NCI-H2196 treated with DMSO at 0.1 percent for 48 hours (cell line): ENCODE measurements around the gene C16orf74.

ENCODE experiments used
- DNase-seq: peaks from one replicate; lab custom pipeline; 2025; ENCODE audit not compliant: unreplicated experiment; lab: John Stamatoyannopoulos, UW

Gene C16orf74

DNA sequence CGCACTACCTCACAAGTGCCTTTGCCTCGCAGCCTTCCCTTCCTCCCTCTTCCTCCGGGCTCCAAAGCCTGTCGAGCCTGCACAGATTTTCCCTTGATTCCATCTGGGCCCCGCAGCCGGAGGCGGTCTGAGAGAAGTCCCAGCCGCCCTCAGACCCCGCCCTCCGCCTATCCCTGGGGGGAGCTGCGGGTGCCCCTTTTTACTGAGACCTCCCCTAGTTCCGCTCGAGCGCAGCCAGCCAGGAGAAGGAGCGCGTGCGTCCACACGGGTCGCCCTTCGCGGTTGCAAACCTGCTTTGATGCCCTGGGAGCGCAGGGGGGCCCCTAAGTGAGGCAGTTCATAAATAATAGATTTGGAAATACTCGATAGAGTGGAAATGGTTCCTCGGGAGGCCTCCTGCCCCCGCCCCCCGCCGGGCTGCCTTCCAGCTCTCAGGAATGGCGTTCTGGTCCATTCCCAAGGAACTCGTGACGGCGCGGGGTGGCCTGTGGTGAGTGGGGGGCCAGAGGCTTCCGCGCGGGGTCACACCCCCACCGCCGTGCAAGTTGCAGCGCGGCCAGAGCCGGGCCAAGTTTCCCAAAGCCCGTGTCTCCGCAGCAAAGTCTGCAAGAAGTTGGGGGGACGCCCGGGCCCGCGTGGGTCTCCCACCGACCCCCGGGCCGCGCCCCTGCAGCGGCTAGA, 610 bp downstream of the C16orf74 start:
- no peak for DNase-seq

DNA sequence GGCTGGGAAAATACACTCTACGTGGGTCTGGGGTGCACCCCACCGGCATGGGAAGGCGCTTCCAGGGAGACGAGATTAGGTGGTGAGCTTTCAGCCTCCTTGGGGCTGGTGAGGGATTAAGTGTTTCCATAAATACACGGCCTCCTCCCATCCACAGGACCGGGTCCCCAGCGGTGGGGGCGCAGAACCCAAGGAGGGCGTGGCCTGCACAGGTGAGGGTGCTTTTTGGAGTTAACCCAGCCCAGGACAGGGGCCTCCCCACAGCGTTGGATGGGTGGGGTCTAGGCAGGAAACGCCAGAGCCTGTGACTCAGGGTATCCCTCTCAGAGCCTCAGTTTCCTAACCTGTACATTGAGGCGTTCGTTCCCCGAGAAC, 1.1 kb downstream of the C16orf74 start:
- no peak for DNase-seq

DNA sequence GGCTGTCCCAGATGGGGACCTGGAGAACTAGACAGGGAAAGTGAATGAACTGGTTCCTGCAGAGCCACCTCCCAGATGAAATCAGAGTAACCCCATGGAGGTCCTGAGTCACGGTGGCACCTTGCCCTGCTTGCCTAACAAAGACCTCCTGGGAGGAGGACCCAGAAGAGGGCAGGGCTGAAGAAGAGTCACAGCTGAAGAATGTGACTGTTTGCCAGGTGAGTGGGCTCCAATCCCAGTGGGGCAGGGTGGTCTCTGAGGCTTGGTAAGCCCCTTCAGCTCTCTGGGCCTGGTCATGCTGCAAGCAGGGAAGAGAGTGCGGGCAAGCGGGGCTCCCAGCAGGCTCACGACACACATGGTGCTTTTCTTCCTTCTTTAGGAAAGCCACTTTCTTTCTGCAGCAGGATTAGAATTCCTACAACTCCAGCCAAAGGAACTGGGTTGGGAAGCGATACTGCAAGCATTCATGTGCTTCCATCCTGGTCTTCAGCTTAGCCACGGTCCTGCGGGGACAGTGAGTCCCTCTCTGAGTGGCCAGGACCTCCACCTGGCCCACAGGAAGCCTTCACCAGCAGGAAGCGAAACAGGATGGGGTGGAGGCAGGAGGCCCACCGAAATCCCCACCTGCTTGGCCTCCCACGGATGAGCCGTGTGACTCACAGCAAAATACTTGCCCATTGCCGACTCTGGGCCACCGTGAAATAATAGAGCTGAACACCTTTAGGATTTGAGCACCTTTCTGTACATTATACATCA, 4.3 kb downstream of the C16orf74 start:
- no peak for DNase-seq

DNA sequence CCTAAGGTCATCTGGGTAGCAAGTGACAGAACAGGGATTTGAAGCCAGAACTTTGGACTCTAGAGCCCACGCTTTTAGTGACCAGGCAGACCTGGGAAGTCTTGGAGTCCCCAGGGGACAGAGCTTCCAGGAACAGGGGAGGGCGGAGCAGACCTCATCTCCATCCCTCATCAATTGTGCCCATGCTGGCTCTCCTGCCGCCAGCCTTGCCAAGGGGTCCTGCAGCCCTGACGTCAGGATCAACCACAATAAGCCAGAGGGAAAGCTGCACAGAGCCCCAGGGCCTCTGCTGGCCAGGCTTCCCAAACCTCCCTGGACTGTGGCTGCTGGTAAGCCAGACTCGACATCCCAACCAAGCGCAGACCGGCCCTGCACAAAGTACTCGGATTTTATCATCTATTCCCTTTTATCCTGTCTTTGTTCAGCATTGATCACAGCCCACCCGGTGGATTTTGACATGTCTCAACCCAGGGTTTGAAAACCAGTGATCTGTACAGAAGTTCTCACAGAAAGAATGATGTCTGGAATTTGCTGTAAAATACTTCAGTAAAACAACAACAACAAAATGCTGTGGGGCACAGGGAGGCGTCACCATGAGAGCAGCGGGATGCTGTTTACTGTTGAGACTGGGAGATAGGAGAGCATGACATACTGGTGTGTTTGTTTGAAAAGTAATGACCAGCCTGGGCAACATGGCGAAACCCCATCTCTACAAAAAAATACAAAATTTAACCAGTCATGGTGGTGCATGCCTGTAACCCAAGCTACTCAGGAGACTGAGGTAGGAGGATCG, 11.8 kb downstream of the C16orf74 start:
- no peak for DNase-seq

DNA sequence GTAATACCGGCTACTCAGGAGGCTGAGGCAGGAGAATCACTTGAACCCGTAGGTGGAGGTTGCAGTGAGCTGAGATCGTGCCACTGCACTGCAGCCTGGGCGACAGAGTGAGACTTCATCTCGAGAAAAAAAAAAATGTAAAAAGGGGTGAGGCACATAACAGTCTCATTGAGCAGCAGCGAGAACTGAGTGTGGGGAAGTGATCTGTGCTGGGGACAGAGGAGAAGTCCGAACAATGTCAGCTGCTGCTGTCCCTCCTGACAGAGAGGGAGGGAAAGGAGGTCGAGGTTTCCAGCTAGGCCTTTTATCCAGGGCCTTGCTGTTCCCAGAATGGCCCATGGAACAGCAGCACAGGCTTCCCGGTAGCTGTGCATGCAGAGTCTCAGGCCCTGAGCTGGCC, 14.0 kb downstream of the C16orf74 start:
- DNase-seq = no peak

DNA sequence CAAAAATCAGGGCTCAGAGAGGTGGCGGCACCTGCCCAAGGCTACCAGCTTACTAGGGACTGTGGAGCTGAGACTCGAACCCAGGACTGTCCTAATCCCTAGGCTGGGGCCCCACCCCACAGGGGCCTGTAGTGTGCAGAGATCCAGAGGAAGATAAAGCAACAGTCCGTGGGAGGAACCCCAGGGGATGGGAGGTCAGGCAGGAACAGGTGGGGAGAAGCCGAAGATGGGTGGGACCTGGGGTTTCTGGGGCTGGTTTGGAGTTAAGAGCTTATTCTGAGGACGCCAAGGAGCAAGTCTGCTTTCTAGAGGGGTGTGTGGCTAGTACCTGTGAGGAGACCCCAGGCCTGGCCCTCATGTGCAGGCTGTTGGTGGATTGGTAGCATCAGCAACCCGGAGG, 14.9 kb downstream of the C16orf74 start:
- no peak for DNase-seq

DNA sequence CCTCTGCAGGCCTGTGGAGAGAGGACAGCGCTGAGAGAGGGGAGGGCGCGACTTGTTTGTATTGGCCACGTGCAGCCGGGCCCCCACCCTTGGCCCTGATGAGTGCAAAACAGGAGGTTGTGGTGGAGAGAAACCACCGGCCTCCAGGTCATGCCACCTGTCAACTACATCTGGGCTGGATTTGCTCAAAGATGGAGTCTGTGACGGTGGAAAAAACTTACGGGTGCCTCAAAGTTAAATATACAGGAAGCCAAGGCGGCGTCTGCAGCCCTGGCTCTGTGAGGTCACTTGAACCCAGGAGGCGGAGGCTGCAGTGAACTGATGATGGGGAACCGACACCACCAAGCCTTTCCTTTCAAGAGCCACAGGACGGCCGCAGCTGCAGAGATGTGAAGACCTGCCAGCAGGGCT, 15.7 kb downstream of the C16orf74 start:
- DNase-seq = no peak

DNA sequence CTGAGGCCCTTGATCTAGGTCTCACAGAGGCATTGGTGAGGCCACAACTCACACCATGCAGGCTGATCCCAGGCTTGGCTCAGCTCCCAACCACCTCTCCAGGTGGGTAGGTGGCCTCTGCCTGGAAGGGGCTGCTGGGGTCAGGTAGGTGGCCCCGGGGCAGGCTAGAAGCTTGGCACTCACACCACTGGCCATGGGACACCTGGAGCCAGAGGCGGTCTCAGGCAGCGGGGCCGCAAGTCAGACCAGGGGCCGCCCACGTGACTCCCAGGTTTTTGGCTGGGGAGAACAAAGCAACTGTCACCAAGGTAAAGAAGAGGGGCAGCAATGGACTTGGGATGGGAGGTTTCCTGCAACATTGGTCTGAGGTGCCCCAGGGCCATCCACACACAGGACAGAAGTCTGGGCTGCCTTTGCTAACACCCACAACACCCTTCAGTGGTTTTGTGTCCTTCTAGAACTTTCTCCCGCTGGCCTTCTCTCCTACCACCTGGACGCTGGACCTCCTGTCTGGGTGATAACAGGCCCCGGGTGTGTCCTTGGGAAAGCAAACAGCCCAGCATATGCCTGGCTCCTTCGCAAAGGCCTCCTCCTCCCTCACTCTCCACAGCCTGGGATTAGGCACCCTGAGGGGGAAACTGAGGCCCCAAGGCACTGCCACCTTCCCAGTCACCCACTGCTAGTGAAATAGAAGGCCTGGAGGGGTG, 16.4 kb downstream of the C16orf74 start:
- DNase-seq = no peak

DNA sequence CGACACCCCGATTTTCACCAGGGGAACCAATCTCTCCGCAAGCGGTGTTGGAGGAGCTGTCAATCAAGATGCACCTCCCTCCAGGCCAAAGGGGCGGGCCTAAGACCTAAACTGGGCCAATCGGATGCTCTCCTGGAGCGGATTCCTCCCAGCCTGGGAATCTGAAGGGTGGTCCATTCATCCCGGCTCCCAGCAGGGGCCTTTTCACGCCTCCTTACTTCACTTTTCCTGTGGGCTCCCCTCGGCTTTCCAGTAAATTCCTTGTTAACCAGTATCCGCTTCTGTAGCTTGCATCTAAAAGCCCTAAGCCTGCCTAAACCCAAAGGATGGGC, 17.1 kb downstream of the C16orf74 start:
- no peak for DNase-seq

DNA sequence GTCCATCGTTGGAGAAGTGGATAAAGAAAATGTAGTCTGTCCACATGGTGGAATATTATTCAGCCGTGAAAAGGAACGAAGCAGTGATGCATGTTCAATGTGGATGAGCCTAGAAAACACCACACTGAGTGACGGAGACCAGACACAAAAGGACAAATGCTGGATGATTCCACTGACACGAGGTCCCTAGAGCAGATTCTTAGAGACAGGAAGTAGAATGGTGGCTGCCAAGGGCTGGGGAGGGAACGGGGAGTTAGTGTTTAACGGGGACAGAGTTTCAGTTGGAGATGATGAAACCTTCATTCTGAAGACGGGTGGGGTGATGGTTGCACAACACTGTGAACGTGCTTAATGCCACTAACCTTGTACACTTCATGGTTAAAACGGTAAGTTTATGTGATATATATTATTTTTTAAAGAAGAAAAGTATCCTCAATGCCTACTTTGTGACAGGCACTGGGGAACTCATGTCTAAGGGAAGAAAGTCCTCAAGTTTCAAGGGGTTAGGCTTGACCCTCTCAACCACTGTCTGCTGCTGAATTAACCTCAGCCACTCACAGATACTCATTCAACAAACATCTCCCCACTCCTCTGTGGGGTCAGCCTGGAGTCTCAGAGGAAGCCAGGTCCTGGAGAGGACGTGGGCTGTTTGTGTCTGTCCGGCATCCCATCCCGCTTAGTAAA, 17.6 kb downstream of the C16orf74 start:
- DNase-seq = no peak

DNA sequence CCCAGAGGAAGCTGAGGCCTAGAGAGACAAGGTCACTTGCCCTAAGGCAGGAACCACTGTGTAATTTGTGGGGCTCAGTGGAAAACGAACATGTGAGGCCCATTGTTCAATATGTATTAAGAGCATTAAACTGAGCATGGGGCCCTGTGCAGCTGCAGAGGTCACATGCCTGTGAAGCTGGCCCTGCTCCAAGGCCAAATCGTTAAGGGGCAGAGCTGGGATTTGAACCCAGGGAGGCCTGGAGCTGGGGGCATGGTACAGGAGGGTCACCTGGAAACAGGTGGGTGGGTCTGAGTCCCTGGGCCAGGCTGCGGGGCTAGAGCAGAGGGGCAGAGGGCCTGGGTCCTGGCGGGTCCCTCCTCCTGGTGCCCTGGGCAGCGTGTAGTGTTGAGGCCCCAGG, 19.7 kb downstream of the C16orf74 start:
- DNase-seq = no peak

DNA sequence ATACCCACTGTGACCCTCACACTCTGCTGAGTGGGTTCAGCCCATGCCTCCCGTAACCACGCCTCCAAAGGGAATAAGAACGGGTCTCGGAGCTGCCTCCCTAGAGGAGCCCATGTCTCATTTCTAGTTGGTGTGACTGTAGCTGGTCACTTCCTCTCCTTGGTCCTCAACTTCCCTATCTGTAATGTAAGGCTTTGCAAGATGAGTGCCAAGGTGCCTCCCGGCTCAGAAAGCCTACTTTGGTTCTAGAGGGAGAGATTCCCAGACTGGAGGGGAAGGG, 20.8 kb downstream of the C16orf74 start:
- DNase-seq = no peak

DNA sequence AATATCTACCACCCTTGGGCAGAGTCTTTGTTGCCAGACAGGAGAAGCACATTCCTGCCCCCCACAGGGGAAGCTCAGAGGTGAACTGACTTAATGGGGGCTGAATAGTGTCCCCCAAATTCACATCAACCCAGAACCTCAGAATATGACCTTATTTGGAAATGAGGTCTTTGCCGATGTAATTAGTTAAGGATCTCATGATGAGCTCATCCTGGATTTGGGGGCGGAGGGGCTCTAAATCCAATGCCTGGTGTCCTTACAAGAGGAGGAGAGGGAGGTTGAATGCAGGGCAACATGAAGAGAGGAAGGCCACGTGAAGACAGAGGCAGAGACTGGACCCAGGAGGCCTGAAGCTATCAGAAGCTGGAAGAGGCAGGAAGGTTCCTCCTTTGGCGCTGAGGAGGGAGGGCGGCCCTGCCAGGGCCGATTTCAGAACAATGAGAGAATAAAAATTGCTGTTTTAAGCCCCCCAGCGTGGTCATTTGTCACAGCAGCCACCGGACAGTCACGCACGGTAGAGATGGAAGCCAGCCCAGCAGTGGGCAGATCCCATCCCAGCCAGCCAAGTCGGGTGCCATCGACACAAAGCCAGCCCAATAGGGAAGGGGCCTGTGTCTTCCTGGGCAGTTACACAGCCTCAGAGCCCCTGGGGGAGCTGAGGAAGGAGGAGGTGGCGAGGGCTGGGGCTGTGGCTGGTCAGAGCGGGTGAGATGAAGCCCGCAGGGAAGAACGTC, 21.3 kb downstream of the C16orf74 start:
- no peak for DNase-seq

DNA sequence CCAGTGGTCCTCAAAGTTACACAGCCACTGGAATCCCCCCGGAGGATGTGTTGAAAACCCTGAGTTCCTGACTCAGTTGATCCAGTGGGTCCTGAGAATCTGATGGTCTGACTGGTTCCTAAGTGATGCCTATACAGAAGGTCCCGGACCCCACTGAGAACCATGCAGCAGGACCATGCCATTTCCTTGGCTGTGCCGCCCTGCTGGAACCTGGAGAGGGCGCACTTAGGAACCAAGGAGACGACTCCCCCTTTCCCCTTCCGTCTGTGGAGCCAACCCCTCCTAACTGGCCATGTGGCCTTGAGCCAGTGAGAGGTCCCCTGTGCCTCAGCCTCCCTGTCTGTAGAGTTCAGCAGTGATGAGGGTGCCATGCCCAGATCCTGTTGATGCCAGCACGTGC, 22.0 kb downstream of the C16orf74 start:
- no peak for DNase-seq

DNA sequence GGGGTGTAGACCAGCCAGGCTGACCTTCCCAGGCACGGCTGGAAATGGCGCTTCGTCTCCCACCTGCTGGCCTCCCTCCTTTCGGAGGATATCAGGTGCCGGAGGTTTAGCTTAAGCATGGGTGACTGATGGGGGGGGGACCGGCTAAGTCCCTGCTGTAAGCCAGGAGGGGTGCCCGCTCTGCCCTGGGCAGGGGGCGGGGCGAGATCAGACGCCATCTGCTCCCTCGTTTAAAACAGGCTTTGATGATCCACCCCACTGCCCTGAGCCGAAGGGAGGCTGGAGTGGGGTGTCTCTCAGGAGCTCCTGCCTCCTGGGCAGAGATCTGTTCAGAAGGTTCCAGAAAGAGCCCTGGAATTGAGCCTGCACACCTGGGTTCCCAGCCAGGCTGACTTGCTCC, 26.0 kb downstream of the C16orf74 start:
- DNase-seq = no peak

DNA sequence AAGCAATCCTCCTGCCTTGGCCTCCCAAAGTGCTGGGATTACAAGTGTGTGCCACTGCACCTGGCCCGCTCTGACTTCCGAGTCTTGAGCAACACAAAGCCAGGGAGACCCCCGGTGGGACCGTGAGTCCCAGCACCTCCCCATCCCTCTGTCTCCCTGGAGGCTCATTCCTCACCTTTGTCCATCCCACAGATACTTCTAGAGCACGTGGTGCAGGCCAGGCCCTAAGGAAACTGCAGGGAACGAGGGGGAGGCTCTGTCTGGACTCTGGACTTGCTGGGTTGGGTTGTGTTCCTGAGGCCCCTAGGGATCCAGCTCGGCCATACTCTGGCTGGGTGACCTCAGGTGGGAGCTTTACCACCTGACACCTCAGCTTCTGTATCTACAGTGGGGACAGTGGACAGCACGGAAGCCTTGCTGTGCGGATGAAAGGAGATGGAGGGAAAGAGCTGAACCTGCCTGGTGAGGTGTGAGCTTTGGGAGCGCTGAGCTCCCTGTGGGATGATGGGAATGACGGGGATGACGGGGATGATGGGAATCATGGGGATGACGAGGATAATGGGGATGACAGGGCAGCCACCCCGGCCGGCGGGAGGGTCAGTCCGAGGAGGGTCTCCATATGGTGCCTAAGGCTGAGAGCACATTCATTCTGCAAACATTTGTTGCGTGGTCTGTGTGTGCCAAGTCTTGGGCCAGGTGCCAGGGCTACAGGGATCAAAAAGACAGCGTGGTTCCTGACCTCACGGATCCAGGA, 26.6 kb downstream of the C16orf74 start:
- no peak for DNase-seq

DNA sequence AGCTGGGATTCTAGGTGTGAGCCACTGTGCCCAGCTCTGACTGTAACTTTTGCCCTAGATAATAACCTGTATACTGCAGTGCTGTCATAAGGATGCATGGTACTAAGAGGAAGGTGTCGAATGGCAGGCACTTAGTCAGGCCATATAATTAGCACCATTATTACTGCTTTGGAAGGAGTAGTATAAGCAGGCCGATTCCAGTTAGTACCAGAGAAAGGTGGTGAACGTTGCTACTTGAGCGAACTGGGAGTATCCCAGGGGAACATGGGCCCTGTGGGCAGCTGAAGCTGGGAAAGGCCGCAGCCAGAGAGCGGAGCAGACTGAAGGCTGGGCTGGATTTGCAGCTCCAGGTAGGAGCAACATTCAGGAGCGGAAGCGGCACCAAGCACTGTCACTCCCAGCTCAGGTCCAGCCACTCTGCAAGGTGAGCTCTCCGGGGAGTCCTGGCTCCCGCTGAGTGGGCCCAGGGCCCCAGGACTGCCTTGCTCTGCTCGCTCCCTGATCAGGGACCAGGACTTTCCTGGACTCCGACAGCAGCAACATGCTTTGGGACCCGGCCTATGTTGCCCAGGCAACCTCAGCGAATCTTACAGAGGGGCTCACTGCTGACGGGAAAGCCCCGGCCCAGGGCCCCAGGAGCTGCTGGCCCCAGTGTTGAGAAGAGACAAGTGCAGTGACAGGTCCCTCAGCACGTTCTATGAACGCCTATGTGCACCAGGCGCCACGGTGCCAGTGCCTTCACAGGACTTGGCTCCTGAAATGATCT, 28.6 kb downstream of the C16orf74 start:
- no peak for DNase-seq

DNA sequence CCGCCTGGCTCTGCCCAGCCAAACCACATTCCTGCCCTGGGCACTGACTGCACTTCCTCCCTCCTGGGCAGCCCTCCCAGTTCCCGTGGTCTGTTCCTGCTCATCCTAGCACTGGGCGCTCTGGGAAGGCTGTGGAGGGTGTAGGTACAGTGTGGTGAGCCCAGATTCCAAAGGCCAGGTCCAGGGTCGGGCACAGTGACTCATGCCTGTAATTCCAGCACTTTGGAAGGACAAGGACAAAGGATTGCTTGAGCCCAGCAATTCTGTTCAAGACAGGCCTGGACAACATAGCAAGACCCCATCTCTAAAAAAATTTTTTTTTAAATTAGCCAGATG, 30.6 kb downstream of the C16orf74 start:
- DNase-seq = no peak

DNA sequence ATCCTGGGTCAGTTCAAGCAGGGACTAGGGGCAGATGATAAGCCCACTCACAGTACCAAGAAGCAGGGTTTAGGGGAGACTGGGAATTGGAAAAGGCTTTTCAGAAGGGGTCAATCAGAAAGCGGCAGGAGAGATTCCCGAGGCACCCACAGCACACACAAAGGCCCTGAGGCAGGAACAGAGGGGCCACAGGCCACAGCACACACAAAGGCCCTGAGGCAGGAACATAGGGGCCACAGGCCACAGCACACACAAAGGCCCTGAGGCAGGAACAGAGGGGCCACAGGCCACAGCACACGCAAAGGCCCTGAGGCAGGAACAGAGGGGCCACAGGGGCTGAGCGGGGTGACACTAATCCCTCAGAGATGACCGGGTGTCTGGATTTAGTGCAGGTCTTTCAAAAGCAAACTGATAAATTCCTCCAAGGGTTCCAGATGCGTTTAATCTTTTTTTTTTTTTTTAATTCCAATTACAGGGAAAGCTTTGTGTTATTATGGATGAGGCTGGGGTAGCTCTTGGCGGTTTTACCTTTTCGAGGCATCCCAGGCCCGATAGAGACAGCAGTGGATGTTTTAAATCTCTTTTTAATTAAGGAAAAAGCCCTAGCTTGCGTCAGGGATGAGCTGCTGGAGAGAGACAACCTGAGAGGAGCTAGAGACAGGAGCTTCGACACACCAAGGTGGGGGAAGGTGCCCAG, 31.1 kb downstream of the C16orf74 start:
- no peak for DNase-seq
